PFSK-1 (cell line): ENCODE data around the gene TTLL11.

Experiments
- FOXP2 ChIP-seq: optimal IDR thresholded peaks from 2 replicates; pipeline ENCODE3; 2011; ENCODE audit warnings: borderline replicate concordance, control low read depth, inconsistent platforms; ENCODE audit not compliant: insufficient read depth; ENCODE audit errors: extremely low read length, extremely low read depth
- REST ChIP-seq, 2 experiments: IDR thresholded peaks; 2 replicates each; pipeline versions ENCODE4 v1.6.1 to v1.8.0; 2011 to 2012; ENCODE audit warnings: low read depth in 2 of 2, low read length in 2 of 2, control low read depth in 1 of 2, inconsistent platforms in 1 of 2, mild to moderate bottlenecking in 1 of 2, moderate library complexity in 1 of 2; ENCODE audit not compliant: insufficient read depth in 1 of 2
- SIN3A ChIP-seq: IDR thresholded peaks from 2 replicates; pipeline ENCODE4 v1.6.1; 2012; ENCODE audit warnings: mild to moderate bottlenecking, low read length, moderate library complexity, borderline replicate concordance; ENCODE audit not compliant: insufficient read depth
- TAF1 ChIP-seq: IDR thresholded peaks from 2 replicates; pipeline ENCODE4 v1.6.1; 2012; ENCODE audit warnings: low read length, control low read depth, borderline replicate concordance; ENCODE audit not compliant: insufficient read depth

GRCh38 chr9:122109035-122109813, 16.1 kb upstream of the TTLL11 start:
- TF ChIP-seq REST (IDR thresholded peaks at IDR 0.05; ENCODE audit: insufficient read depth in 1 of 2, low read depth in 2 of 2, low read length in 2 of 2) = no peak
- TF ChIP-seq FOXP2 = no peak
- TF ChIP-seq SIN3A = no peak
- TF ChIP-seq TAF1 = no peak
